Body of pancreas (tissue), 4 donors: Measurements from ENCODE around the gene SNRNP40. TPM values are rescaled to one million over a fixed set of nuclear protein-coding genes. Genes with fewer than 3 reads are reported as not detected.

Source experiments
- ATAC-seq: fragments of 150-250 bp; one replicate; pipeline ENCODE4 v1.9.1; 2016
- DNase-seq, 4 donors: peaks; one replicate each; pipeline ENCODE4 v3.0.0-alpha.2; 2019
- H3K27ac ChIP-seq, 4 donors: fragments of 200-600 bp; sonication (generic); 1 replicate in 3 of 4; 2 replicates in 1 of 4; pipeline versions ENCODE4 v1.5.1 to v1.6.1; 2016 to 2019; ENCODE audit warnings: mild to moderate bottlenecking in 1 of 4, mixed read lengths in 1 of 4, moderate library complexity in 1 of 4
- H3K27me3 ChIP-seq, 2 donors: fragments of 200-600 bp; sonication (generic); one replicate each; pipeline ENCODE4 v1.6.0; 2016; ENCODE audit warnings: mild to moderate bottlenecking in 1 of 2
- H3K36me3 ChIP-seq, 2 donors: fragments of 200-600 bp; sonication (generic); replicated peaks in 1 of 2; 2 replicates each; pipeline ENCODE4 v1.5.1; 2016; ENCODE audit warnings: low read depth in 2 of 2; ENCODE audit not compliant: insufficient read depth in 1 of 2
- H3K4me1 ChIP-seq: fragments of 200-600 bp; sonication (generic); one replicate; pipeline ENCODE4 v1.6.0; 2016
- H3K4me3 ChIP-seq, 2 donors: fragments of 200-600 bp; sonication (generic); 1 replicate in 1 of 2; 2 replicates in 1 of 2; pipeline ENCODE4 v1.5.1; 2016 to 2019
- H3K9me3 ChIP-seq, 3 donors: fragments of 200-600 bp; sonication (generic); 1 replicate in 2 of 3; 2 replicates in 1 of 3; pipeline ENCODE4 v1.5.1; 2016
- POLR2A ChIP-seq, 3 donors: fragments of 450-650 bp; IDR thresholded peaks; one replicate each; pipeline ENCODE4 v1.6.1; 2016; ENCODE audit warnings: antibody characterized with exemption in 3 of 3, mild to moderate bottlenecking in 2 of 3
- WGBS, 2 donors: methylation state at CpG; one replicate each; pipeline ENCODE4 v1.1.5; 2017; 5-methylcytosine and 5-hydroxymethylcytosine counted together
- intact Hi-C: fragments of 100-400 bp; cut with DNase I; formaldehyde crosslinking; loops from one replicate; pipeline ENCODE4 v1.15.1; 2023
- total RNA-seq, 2 donors: library from RNA; depleted of rRNA; stranded (reverse); fragments of >200 nt; gene quantifications; one replicate each; pipeline ENCODE4 v1.1.0, GENCODE V29; 2016
- TF ChIP-seq, protein P1 (sequence below), 7 experiments: fragments of 450-650 bp in 4 of 7; fragments of 200-600 bp in 3 of 7; sonication (generic) in 3 of 7; IDR thresholded peaks; one replicate each; pipeline ENCODE4 v1.5.1; 2016 to 2019; ENCODE audit warnings: antibody characterized with exemption in 7 of 7

Gene SNRNP40
- total RNA-seq, 2 donors from 2014 or later, result 12.7 to 28.7 TPM

GRCh38 chr1:31222176-31222575 is 74.4 kb downstream of the SNRNP40 start:
- Histone ChIP-seq H3K27ac (no peak overlapping the region), H3K4me3 (no peak overlapping the region), H3K36me3 (no peaks in the 10 kb centered on the region), H3K4me1 (no peaks in the 10 kb centered on the region), H3K27me3 (no peaks in the 10 kb centered on the region), H3K9me3 (no peaks in the 10 kb centered on the region)
- WGBS, 2 donors, result 58% methylated on average over 3 of the region's 3 CpGs; no CpG with 5 or more reads in 1 of the 2 donors
- DNase-seq (no peak), ATAC-seq (no peak)
- TF ChIP-seq, protein P1, sequence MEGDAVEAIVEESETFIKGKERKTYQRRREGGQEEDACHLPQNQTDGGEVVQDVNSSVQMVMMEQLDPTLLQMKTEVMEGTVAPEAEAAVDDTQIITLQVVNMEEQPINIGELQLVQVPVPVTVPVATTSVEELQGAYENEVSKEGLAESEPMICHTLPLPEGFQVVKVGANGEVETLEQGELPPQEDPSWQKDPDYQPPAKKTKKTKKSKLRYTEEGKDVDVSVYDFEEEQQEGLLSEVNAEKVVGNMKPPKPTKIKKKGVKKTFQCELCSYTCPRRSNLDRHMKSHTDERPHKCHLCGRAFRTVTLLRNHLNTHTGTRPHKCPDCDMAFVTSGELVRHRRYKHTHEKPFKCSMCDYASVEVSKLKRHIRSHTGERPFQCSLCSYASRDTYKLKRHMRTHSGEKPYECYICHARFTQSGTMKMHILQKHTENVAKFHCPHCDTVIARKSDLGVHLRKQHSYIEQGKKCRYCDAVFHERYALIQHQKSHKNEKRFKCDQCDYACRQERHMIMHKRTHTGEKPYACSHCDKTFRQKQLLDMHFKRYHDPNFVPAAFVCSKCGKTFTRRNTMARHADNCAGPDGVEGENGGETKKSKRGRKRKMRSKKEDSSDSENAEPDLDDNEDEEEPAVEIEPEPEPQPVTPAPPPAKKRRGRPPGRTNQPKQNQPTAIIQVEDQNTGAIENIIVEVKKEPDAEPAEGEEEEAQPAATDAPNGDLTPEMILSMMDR (IDR thresholded peaks at IDR 0.05), result no peak
- TF ChIP-seq POLR2A (IDR thresholded peaks at IDR 0.05), result no peak
- intact Hi-C loops, result no loop called here

GRCh38 chr1:31221072-31221471 is 75.5 kb downstream of the SNRNP40 start:
- H3K4me3 ChIP-seq, result no peak overlapping the region
- H3K36me3 ChIP-seq, result no peaks in the 10 kb centered on the region
- TF ChIP-seq, protein P1 (IDR thresholded peaks at IDR 0.05), result no peak
- TF ChIP-seq POLR2A (IDR thresholded peaks at IDR 0.05), result no peak
- peaks cover 3% of the 10 kb centered on the region for H3K4me1 ChIP-seq
- ATAC-seq (no peak), DNase-seq (no peak)
- H3K27me3 ChIP-seq, result no peaks in the 10 kb centered on the region
- intact Hi-C loops, result no loop called here
- H3K9me3 ChIP-seq, result no peaks in the 10 kb centered on the region
- 71 to 87% methylated on average over 6 of the region's 6 CpGs for WGBS, 2 donors
- no peak overlapping the region for H3K27ac ChIP-seq

- 87 to 95% methylated on average over 4 of the region's 6 CpGs for WGBS, 2 donors
- no peak overlapping the region for H3K4me3 ChIP-seq
- TF ChIP-seq, protein P1 (IDR thresholded peaks at IDR 0.05), result no peak
- H3K27ac ChIP-seq, result no peak overlapping the region
- intact Hi-C loops, result no loop called here
- no peaks in the 10 kb centered on the region for H3K9me3 ChIP-seq
- no peak for DNase-seq
- H3K36me3 ChIP-seq, result no peaks in the 10 kb centered on the region
- H3K27me3 ChIP-seq, result no peaks in the 10 kb centered on the region
- no peak for ATAC-seq
- H3K4me1 ChIP-seq, result peaks cover 7% of the 10 kb centered on the region
Measured at GRCh38 chr1:31219489-31219888, 77.1 kb downstream of the SNRNP40 start.

DNA sequence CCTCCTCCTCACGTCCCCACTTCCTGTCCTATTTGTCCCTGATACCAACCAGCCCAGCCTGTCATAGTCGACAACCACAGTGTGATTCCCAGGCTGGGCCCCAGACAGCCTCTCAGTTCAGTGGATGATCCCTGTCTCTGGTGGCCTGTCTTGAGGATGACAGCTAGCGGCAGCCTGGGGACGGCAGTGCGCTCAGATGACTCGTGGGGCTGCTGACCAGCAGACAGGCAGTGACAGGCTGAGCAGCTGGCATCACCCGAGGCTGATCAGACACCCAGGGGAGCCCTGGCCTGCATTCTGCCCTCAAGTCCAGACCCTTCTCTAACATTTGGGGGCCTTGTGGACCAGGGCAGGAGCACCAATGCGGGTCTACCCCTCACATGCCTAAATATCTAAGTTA is 77.9 kb downstream of the SNRNP40 start:
- intact Hi-C loops, result no loop called here
- DNase-seq, result no peak
- Histone ChIP-seq H3K36me3 (no peaks in the 10 kb centered on the region), H3K4me1 (peaks cover 7% of the 10 kb centered on the region), H3K27ac (no peak overlapping the region), H3K27me3 (no peaks in the 10 kb centered on the region), H3K4me3 (no peak overlapping the region), H3K9me3 (no peaks in the 10 kb centered on the region)
- TF ChIP-seq POLR2A (IDR thresholded peaks at IDR 0.05), result no peak
- TF ChIP-seq, protein P1 (IDR thresholded peaks at IDR 0.05), result no peak
- 81 to 84% methylated on average over 3 to 8 of the region's 8 CpGs for WGBS, 2 donors
- ATAC-seq, result no peak

DNA sequence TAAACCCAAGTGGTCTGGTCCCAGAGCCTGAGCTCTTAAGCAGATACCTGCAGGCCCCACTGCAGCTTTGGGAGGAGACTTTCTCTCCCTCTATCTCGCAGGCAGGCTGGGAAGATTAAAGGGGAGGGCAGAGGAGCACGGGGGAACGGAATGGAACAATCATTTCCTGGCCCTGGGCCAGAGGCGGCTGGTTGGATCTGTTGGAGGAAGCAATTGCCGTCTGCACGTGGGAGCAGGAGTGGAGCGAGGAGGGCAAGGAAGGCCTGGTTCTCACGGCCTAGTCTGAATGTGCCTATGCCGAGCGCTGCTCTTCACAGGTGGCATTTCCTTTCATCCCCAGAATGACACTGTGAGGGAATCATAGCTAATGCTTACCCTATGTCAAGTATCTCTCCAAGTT is 80.6 kb downstream of the SNRNP40 start:
- Histone ChIP-seq H3K4me3 (no peak overlapping the region), H3K27ac (peak overlapping the region in 2 of 4 donors; percentile 1 to 3), H3K4me1 (peaks cover 7% of the 10 kb centered on the region), H3K27me3 (no peaks in the 10 kb centered on the region), H3K9me3 (no peaks in the 10 kb centered on the region), H3K36me3 (no peaks in the 10 kb centered on the region)
- DNase-seq (peak; percentile 41 to 65 (median 57)), ATAC-seq (peak; percentile 50)
- intact Hi-C loops, result no loop called here
- WGBS, 2 donors, result 32 to 33% methylated on average over 5 to 10 of the region's 10 CpGs
- TF ChIP-seq POLR2A (IDR thresholded peaks at IDR 0.05), result no peak
- TF ChIP-seq, protein P1 (IDR thresholded peaks at IDR 0.05), result no peak
